GM13976 (cell line): ENCODE measurements around the gene RASGRP3.

Experiments
- DNase-seq: peaks from one replicate; pipeline ENCODE4 v3.0.0; 2012; ENCODE audit warnings: low spot score
- in situ Hi-C: fragments of 300-500 bp; cut with MboI; formaldehyde crosslinking; loops from one replicate; pipeline ENCODE4 v1.12.0; 2022; ENCODE audit warnings: low sequenced_read_pairs, mixed read lengths, inconsistent platforms; ENCODE audit not compliant: unreplicated experiment
- TF ChIP-seq, protein P1 (sequence below): IDR thresholded peaks from 2 replicates; pipeline ENCODE4 v1.5.1; 2012; ENCODE audit warnings: borderline replicate concordance, mild to moderate bottlenecking; ENCODE audit not compliant: insufficient read depth; ENCODE audit errors: extremely low read depth, missing control alignments, control extremely low read depth

RASGRP3 gene

DNA sequence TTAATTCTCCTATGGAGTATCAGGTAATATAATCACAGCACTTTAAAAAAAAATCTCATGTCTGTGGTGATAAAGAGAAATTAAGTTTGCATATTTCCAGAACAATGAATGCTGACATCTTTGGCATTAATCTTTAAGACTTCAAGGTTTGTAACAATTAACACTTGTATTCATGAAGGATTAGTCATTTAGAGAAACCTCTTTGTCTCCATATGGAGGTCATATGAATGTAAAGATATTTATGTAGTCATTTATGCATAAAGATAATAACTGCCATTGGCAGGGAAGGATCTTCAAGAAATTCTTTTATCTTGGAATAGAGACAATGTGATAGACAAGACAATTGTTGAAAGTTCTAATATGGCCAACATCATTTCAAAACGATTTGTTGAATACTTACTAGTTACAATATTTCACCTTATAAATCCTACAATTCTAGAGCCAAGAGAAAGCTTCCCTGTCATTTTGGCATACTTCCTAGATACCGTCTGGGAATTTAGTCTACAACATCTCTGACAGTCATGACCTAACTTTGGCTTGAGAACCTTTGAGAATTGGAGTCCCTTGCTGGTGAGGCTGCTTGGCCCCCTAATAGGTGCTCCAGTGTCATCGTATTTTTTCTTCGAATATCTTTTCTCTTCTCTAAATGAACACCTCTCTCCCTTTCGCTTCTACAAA, 33.6 kb downstream of the RASGRP3 start:
- TF ChIP-seq, protein P1, sequence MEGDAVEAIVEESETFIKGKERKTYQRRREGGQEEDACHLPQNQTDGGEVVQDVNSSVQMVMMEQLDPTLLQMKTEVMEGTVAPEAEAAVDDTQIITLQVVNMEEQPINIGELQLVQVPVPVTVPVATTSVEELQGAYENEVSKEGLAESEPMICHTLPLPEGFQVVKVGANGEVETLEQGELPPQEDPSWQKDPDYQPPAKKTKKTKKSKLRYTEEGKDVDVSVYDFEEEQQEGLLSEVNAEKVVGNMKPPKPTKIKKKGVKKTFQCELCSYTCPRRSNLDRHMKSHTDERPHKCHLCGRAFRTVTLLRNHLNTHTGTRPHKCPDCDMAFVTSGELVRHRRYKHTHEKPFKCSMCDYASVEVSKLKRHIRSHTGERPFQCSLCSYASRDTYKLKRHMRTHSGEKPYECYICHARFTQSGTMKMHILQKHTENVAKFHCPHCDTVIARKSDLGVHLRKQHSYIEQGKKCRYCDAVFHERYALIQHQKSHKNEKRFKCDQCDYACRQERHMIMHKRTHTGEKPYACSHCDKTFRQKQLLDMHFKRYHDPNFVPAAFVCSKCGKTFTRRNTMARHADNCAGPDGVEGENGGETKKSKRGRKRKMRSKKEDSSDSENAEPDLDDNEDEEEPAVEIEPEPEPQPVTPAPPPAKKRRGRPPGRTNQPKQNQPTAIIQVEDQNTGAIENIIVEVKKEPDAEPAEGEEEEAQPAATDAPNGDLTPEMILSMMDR: no peak
- in situ Hi-C loops: no loop called here
- no peak for DNase-seq

DNA sequence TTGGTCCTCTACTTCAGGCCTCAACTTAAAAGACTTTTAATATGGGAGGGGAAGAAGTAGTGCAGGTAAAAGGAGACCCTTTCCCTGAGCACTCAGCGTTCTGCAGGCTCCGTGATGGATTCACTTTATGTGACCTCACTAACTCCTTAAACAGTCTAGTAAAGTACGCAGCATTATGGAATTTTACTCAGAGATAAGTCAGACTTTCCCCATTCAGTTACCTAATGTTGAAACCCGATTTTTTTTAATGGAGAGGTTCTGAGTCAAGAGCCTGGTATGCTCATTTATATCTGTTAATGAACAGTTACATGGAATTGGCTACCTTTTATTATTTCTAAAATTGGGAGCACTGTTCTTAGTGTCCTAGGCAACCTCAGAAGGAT, 34.1 kb downstream of the RASGRP3 start:
- TF ChIP-seq, protein P1: no peak
- in situ Hi-C loops: no loop called here
- no peak for DNase-seq

DNA sequence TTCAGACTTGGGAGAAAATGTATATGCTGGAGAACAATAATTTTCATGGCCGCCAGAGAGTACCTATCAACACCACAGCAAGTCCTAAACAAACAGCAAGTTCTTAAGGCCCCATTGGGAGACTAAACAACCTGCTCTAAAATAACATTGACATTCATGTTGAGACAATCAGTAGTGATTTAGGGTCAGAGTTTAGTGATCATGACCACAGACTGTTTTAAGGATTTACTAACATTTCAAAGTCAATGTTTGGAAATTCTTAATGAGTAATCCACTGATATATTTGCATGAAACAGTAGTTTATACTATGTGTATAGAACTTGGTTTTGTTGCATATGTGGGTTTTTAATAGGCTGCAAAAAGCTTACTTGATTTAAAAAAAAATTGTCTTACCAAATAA, 34.7 kb downstream of the RASGRP3 start:
- TF ChIP-seq, protein P1: no peak
- in situ Hi-C loops: no loop called here
- DNase-seq: no peak

DNA sequence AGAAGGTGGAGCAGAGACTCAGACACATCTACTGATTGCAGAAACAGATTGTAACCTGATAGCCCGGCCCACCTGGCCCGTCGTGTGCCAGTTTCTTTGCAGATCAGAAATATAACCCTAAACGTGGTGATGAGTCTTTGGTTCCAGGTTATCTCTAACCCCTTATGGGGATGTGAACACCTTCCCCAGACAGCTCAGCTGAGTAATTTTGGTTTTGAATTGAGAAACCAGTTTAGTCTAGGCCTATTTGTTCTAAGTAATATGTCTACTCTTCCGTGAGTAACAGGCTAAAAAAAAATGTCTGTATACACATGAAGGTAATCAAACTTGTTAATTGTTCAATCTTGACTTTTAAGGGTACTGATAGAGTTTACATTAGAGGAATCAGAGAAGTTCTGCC, 35.7 kb downstream of the RASGRP3 start:
- in situ Hi-C loops: no loop called here
- no peak for DNase-seq

DNA sequence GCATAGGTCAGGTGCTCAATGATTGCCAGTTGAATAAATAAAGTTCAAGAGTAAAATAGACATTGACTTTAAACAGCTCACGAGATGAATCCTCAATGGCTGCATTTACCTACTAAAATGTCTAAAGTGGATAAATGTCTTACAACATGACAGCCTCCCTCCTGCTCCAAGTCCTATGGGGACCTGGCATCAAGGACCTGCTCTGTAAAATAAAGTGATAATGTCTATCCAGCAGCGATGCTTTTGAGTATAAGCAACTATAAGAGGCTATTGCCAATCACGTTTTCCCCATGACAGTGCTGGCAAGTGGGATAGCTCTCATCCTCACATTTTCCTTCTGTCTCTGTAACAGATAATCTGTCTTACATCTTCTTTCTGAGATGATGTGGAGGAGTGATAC, 37.0 kb downstream of the RASGRP3 start:
- no peak for DNase-seq
- in situ Hi-C loops: no loop called here
- TF ChIP-seq, protein P1: no peak

More for the DNA sequence above, 35.7 kb downstream of the RASGRP3 start:
- TF ChIP-seq, protein P1: no peak

DNA sequence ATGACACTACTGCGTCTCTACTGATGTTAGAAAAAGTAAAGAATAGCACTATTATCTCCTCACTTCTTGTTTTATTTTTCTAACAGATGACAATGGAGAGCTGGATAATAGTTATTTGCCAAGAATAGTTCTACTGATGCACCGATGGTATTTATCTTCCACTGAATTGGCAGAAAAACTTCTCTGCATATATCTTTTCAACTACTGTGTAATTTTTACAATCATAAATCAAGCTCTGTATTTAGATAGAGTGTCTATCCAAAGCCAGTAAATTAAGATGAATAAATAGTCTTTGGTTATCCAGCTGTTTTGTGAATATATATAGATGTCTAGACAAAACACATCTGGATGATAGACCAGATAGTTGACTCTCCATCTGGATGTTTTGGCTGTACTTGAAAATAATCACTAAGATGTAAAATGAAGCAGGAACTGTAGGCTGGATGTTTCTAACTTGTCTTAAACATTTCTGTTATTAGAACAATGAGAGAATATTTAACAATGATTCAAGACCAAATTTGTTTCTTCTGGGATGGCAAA, 40.1 kb downstream of the RASGRP3 start:
- DNase-seq: no peak
- in situ Hi-C loops: no loop called here
- TF ChIP-seq, protein P1: no peak
